CD14-positive monocyte (primary cell): ENCODE measurements around the gene TOR1A. TPM values are rescaled to one million over a fixed set of nuclear protein-coding genes. Genes with fewer than 3 reads are reported as not detected.
A peak's percentile ranks its signal among the peaks of the same experiment; 100 is the strongest.

Experiments used
- DNase-seq, 3 donors: peaks; one replicate each; pipeline ENCODE4 v3.0.0-alpha.2; 2011 to 2022
- H2AFZ ChIP-seq: 2 replicates; pipeline ENCODE4 v1.6.0; 2012; ENCODE audit warnings: mild to moderate bottlenecking, low read depth, low read length, inconsistent platforms; ENCODE audit not compliant: insufficient read depth, poor library complexity, severe bottlenecking
- H3K27ac ChIP-seq, 2 donors: 1 replicate in 1 of 2; 2 replicates in 1 of 2; pipeline ENCODE4 v1.5.1; 2012 to 2013; ENCODE audit warnings: low read length in 2 of 2, control low read depth in 1 of 2, inconsistent platforms in 1 of 2, low read depth in 1 of 2, mild to moderate bottlenecking in 1 of 2
- H3K27me3 ChIP-seq, 2 donors: one replicate each; pipeline versions ENCODE4 v1.6.0 to v1.6.1; 2011 to 2013; ENCODE audit warnings: low read length in 2 of 2; ENCODE audit not compliant: control insufficient read depth in 2 of 2, insufficient read depth in 2 of 2
- H3K36me3 ChIP-seq, 2 donors: replicated peaks in 1 of 2; 1 replicate in 1 of 2; 2 replicates in 1 of 2; pipeline versions ENCODE4 v1.5.1 to v1.6.1; 2012 to 2013; ENCODE audit warnings: low read length in 2 of 2, control low read depth in 1 of 2, inconsistent platforms in 1 of 2, mild to moderate bottlenecking in 1 of 2; ENCODE audit not compliant: insufficient read depth in 2 of 2, control insufficient read depth in 1 of 2
- H3K4me1 ChIP-seq, 2 donors: 1 replicate in 1 of 2; 2 replicates in 1 of 2; pipeline versions ENCODE4 v1.5.1 to v1.6.1; 2012 to 2013; ENCODE audit warnings: low read length in 2 of 2, control low read depth in 1 of 2, inconsistent platforms in 1 of 2, mild to moderate bottlenecking in 1 of 2, moderate library complexity in 1 of 2; ENCODE audit not compliant: insufficient read depth in 2 of 2, control insufficient read depth in 1 of 2
- H3K4me2 ChIP-seq: replicated peaks from 2 replicates; pipeline ENCODE3; 2012; ENCODE audit warnings: low read length, moderate library complexity, mild to moderate bottlenecking; ENCODE audit not compliant: poor library complexity, severe bottlenecking; ENCODE audit errors: extremely low read depth
- H3K4me3 ChIP-seq, 3 experiments: fragments of 200-600 bp in 1 of 3; sonication (generic) in 1 of 3; replicated peaks in 1 of 3; 1 replicate in 2 of 3; 2 replicates in 1 of 3; pipeline ENCODE4 v1.5.1; 2011 to 2013; ENCODE audit warnings: low read length in 3 of 3, mild to moderate bottlenecking in 3 of 3, control low read depth in 2 of 3, low read depth in 2 of 3, inconsistent platforms in 1 of 3, moderate library complexity in 1 of 3
- H3K79me2 ChIP-seq: 2 replicates; pipeline ENCODE4 v1.6.0; 2012; ENCODE audit warnings: mild to moderate bottlenecking, control low read depth, inconsistent platforms, low read length, moderate library complexity; ENCODE audit not compliant: insufficient read depth
- H3K9ac ChIP-seq: 2 replicates; pipeline ENCODE4 v1.6.0; 2017; ENCODE audit warnings: low read length, mild to moderate bottlenecking; ENCODE audit not compliant: insufficient read depth, poor library complexity, severe bottlenecking
- H3K9me3 ChIP-seq, 2 donors: replicated peaks in 1 of 2; 1 replicate in 1 of 2; 2 replicates in 1 of 2; pipeline versions ENCODE4 v1.5.1 to v1.6.1; 2012 to 2013; ENCODE audit warnings: low read length in 2 of 2, control low read depth in 1 of 2; ENCODE audit not compliant: control insufficient read depth in 1 of 2, insufficient read depth in 1 of 2
- H4K20me1 ChIP-seq: 2 replicates; pipeline ENCODE4 v1.6.0; 2012; ENCODE audit warnings: mild to moderate bottlenecking, low read length, control low read depth, moderate library complexity; ENCODE audit not compliant: insufficient read depth
- H3K27ac Mint-ChIP-seq, 7 donors: one replicate each; pipeline ENCODE4 v1.8.0; 2020; ENCODE audit warnings: mild to moderate bottlenecking in 7 of 7, mixed read lengths in 7 of 7, moderate library complexity in 6 of 7, inconsistent platforms in 2 of 7
- H3K27me3 Mint-ChIP-seq, 3 donors: one replicate each; pipeline ENCODE4 v1.8.0; 2021 to 2022; ENCODE audit warnings: low read depth in 3 of 3, mild to moderate bottlenecking in 3 of 3, mixed read lengths in 3 of 3, moderate library complexity in 3 of 3, inconsistent platforms in 1 of 3
- H3K36me3 Mint-ChIP-seq, 2 donors: one replicate each; pipeline ENCODE4 v1.8.0; 2020; ENCODE audit warnings: mixed read lengths in 2 of 2, inconsistent platforms in 1 of 2, mild to moderate bottlenecking in 1 of 2
- H3K4me1 Mint-ChIP-seq: one replicate; pipeline ENCODE4 v1.8.0; 2020; ENCODE audit warnings: mild to moderate bottlenecking, mixed read lengths
- H3K4me3 Mint-ChIP-seq, 2 donors: one replicate each; pipeline ENCODE4 v1.8.0; 2020; ENCODE audit warnings: mild to moderate bottlenecking in 2 of 2, mixed read lengths in 2 of 2, moderate library complexity in 1 of 2
- H3K9me3 Mint-ChIP-seq, 7 donors: one replicate each; pipeline ENCODE4 v1.8.0; 2020 to 2022; ENCODE audit warnings: mixed read lengths in 7 of 7, mild to moderate bottlenecking in 6 of 7, moderate library complexity in 6 of 7, inconsistent platforms in 2 of 7
- CTCF ChIP-seq: fragments of 200-600 bp; IDR thresholded peaks from one replicate; pipeline ENCODE4 v1.8.0; 2022; ENCODE audit warnings: antibody characterized with exemption, mild to moderate bottlenecking
- WGBS: methylation state at CpG from one replicate; pipeline ENCODE4 v1.1.5; 2013; ENCODE audit warnings: missing lambda C conversion rate; ENCODE audit not compliant: insufficient coverage; 5-methylcytosine and 5-hydroxymethylcytosine counted together
- intact Hi-C, 2 donors: fragments of 100-400 bp; cut with micrococcal nuclease; formaldehyde crosslinking; loops; one replicate each; pipeline versions ENCODE4 v1.15.0 to v1.15.1; 2023
- polyA plus RNA-seq, 3 donors: library from polyadenylated mRNA; depleted of rRNA in 1 of 3; unstranded in 2 of 3; stranded (reverse) in 1 of 3; fragments of 300-500 nt in 2 of 3; fragments of >200 nt in 1 of 3; fragmentation: Illumina TruSeq in 2 of 3; gene quantifications; 1 replicate in 2 of 3; 2 replicates in 1 of 3; pipeline ENCODE4 v1.2.3, GENCODE V29; 2012 to 2021

Gene TOR1A
- polyA plus RNA-seq, 3 donors, result 41.2 to 95.3 (median 89.6) TPM

DNA sequence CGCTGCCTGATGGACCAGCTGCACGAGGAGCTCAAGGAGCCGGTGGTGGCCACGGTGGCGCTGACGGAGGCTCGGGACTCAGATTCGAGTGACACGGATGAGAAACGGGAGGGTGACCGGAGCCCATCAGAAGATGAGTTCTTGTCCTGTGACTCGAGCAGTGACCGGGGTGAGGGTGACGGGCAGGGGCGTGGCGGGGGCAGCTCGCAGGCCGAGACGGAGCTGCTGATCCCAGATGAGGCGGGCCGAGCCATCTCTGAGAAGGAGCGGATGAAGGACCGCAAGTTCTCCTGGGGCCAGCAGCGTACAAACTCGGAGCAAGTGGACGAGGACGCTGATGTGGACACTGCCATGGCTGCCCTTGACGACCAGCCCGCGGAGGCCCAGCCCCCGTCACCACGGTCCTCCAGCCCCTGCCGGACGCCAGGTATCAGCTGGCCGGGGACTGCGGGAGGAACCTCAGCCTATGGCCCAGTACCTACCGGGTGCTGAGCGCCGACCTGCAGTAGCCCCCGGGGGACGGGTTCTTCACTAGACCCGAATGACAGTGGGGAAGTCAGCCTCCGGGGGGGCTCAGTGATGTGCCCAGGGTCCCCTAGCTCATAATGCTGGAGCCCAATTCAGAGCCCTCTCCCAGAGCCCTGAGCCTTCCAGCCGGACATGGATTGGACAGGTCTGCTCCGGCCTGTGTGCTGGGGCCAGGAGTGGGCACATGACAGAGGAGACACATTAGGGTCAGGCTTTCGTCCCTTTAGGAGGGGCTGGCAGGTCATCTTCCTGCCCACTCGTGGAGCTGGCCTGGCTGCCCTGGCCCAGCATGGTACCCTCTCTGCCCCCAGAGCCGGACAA is 44.3 kb upstream of the TOR1A start:
- peaks cover 30 to 67% of the 10 kb centered on the region in 2 donors for H3K36me3 Mint-ChIP-seq
- peaks cover 6 to 8% of the 10 kb centered on the region in 2 donors for H3K4me1 ChIP-seq
- no peak overlapping the region for H3K9ac ChIP-seq
- no peak overlapping the region for H3K27ac ChIP-seq
- no peaks in the 10 kb centered on the region for H3K9me3 ChIP-seq
- H3K4me1 Mint-ChIP-seq, result peaks cover 27% of the 10 kb centered on the region
- H3K27ac Mint-ChIP-seq, result peak overlapping the region in 1 of 7 donors; percentile 37
- no peak overlapping the region for H3K4me3 Mint-ChIP-seq
- peaks cover 30 to 33% of the 10 kb centered on the region in 2 donors for H3K36me3 ChIP-seq
- intact Hi-C loops, result no loop called here
- no peaks in the 10 kb centered on the region for H3K27me3 ChIP-seq
- no peak for DNase-seq
- no peak for TF ChIP-seq CTCF
- no peak overlapping the region for H2AFZ ChIP-seq
- 90% methylated on average over 48 of the region's 48 CpGs for WGBS
- H3K4me2 ChIP-seq, result no peak overlapping the region
- H3K79me2 ChIP-seq, result no peaks in the 10 kb centered on the region
- peaks cover 0 to 3% (median 0%) of the 10 kb centered on the region in 3 donors for H3K27me3 Mint-ChIP-seq
- peaks cover 0 to 3% (median 0%) of the 10 kb centered on the region in 7 donors for H3K9me3 Mint-ChIP-seq
- no peaks in the 10 kb centered on the region for H4K20me1 ChIP-seq
- no peak overlapping the region for H3K4me3 ChIP-seq

- H3K4me3 ChIP-seq, result no peak overlapping the region
- TF ChIP-seq CTCF, result no peak
- H3K9ac ChIP-seq, result no peak overlapping the region
- 86% methylated on average over 11 of the region's 17 CpGs for WGBS
- intact Hi-C loops, result no loop called here
- H3K4me1 ChIP-seq, result peaks cover 8 to 11% of the 10 kb centered on the region in 2 donors
- Mint-ChIP-seq H3K36me3 (peaks cover 31 to 70% of the 10 kb centered on the region in 2 donors), H3K9me3 (peaks cover 0 to 3% (median 0%) of the 10 kb centered on the region in 7 donors), H3K27me3 (peaks cover 0 to 6% (median 0%) of the 10 kb centered on the region in 3 donors), H3K4me3 (no peak overlapping the region), H3K4me1 (peaks cover 31% of the 10 kb centered on the region), H3K27ac (peak overlapping the region in 2 of 7 donors; percentile 17 to 34)
- H3K4me2 ChIP-seq, result no peak overlapping the region
- no peaks in the 10 kb centered on the region for H3K9me3 ChIP-seq
- H4K20me1 ChIP-seq, result no peaks in the 10 kb centered on the region
- no peak overlapping the region for H3K27ac ChIP-seq
- DNase-seq, result no peak
- peaks cover 29 to 36% of the 10 kb centered on the region in 2 donors for H3K36me3 ChIP-seq
- no peak overlapping the region for H2AFZ ChIP-seq
- H3K27me3 ChIP-seq, result no peaks in the 10 kb centered on the region
- no peaks in the 10 kb centered on the region for H3K79me2 ChIP-seq
These were observed 43.4 kb upstream of the TOR1A start for GRCh38 chr9:129867136-129868022.
